Transverse colon (tissue), 4 donors: ENCODE measurements around the gene PTPN4. TPM values are rescaled to one million over a fixed set of nuclear protein-coding genes. Genes with fewer than 3 reads are reported as not detected.

ENCODE experiments used
- DNase-seq: peaks from one replicate; pipeline ENCODE4 v3.0.0-alpha.2; 2019
- H3K27ac ChIP-seq, 4 donors: fragments of 200-600 bp; sonication (generic); 2 replicates each; pipeline ENCODE4 v1.5.1; 2016 to 2018; ENCODE audit warnings: inconsistent platforms in 4 of 4
- H3K27me3 ChIP-seq: fragments of 200-600 bp; sonication (generic); 2 replicates; pipeline ENCODE4 v1.5.1; 2017; ENCODE audit warnings: inconsistent platforms
- H3K36me3 ChIP-seq, 4 donors: fragments of 200-600 bp; sonication (generic); 2 replicates each; pipeline ENCODE4 v1.5.1; 2017 to 2019; ENCODE audit warnings: inconsistent platforms in 4 of 4
- H3K4me1 ChIP-seq, 4 donors: fragments of 200-600 bp; sonication (generic); 2 replicates each; pipeline ENCODE4 v1.5.1; 2017 to 2020; ENCODE audit warnings: inconsistent platforms in 4 of 4
- H3K4me3 ChIP-seq, 4 donors: fragments of 200-600 bp; sonication (generic); 1 replicate in 1 of 4; 2 replicates in 3 of 4; pipeline versions ENCODE4 v1.5.1 to v1.6.1; 2017 to 2019; ENCODE audit warnings: inconsistent platforms in 4 of 4
- H3K9me3 ChIP-seq, 2 donors: fragments of 200-600 bp; sonication (generic); 2 replicates each; pipeline ENCODE4 v1.5.1; 2017 to 2019; ENCODE audit warnings: inconsistent platforms in 2 of 2
- CTCF ChIP-seq, 5 experiments: fragments of 200-600 bp in 3 of 5; fragments of 450-650 bp in 2 of 5; sonication (generic) in 3 of 5; IDR thresholded peaks; 1 replicate in 2 of 5; 2 replicates in 3 of 5; pipeline ENCODE4 v1.5.1; 2016 to 2017; ENCODE audit warnings: antibody characterized with exemption in 5 of 5, inconsistent platforms in 3 of 5, mild to moderate bottlenecking in 2 of 5, moderate library complexity in 1 of 5
- EP300 ChIP-seq: sonication (generic); formaldehyde crosslinking; IDR thresholded peaks from one replicate; pipeline ENCODE4 v1.6.1; 2017; ENCODE audit warnings: antibody characterized with exemption, low read depth
- POLR2A ChIP-seq: fragments of 450-650 bp; IDR thresholded peaks from one replicate; pipeline ENCODE4 v1.6.1; 2016; ENCODE audit warnings: antibody characterized with exemption, mild to moderate bottlenecking, moderate library complexity
- POLR2AphosphoS5 ChIP-seq, 3 donors: sonication (generic); formaldehyde crosslinking; IDR thresholded peaks; one replicate each; pipeline ENCODE4 v1.6.1; 2016; ENCODE audit warnings: antibody characterized with exemption in 3 of 3
- WGBS, 2 donors: methylation state at CpG; one replicate each; pipeline ENCODE4 v1.1.5; 2018; ENCODE audit warnings: low coverage in 1 of 2; 5-methylcytosine and 5-hydroxymethylcytosine counted together
- in situ Hi-C, 4 donors: fragments of 200-750 bp; cut with MboI; loops; one replicate each; pipeline versions ENCODE4 v1.15.0 to v1.15.1; 2017; ENCODE audit warnings: low sequenced_read_pairs in 3 of 4, low pct_ligation_motif_present in 1 of 4, low pct_unique_long_range_greater_than_20kb in 1 of 4
- intact Hi-C: fragments of 100-400 bp; cut with DNase I; formaldehyde crosslinking; loops from one replicate; pipeline ENCODE4 v1.15.1; 2023; ENCODE audit warnings: low total_unique reads
- total RNA-seq, 4 donors: library from RNA; depleted of rRNA; stranded (reverse); fragments of >200 nt; gene quantifications; one replicate each; pipeline ENCODE4 v1.1.0, GENCODE V29; 2016

The PTPN4 gene
- total RNA-seq, 4 donors from 2014 or later, result 18.7 to 46.6 (median 25.8) TPM

DNA sequence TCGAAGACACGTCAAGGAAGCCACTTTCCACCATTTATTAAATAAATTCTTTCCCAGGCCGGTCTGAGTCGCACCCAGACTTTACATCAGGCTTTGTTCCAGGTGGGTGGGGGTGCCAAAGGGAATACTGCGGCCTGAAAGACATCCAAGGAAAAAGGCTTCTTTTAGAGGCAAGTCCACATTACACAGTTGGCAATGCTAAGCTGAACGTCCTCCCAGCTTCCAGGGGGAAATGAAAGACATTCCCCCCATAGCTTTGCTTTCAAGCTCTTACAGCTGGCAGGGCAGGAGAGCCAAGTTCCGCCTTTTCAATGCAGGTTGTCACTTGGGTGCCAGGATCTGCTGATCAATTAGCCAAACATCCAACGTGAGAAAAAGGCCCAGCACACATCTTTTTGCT is 36.5 kb upstream of the PTPN4 start:
- intact Hi-C loops, result no loop called here
- TF ChIP-seq CTCF (IDR thresholded peaks at IDR 0.05), result no peak
- TF ChIP-seq POLR2A, result no peak
- TF ChIP-seq POLR2AphosphoS5 (IDR thresholded peaks at IDR 0.05), result no peak
- no peak for TF ChIP-seq EP300
- Histone ChIP-seq H3K27me3 (no peaks in the 10 kb centered on the region), H3K4me3 (no peak overlapping the region), H3K4me1 (no peaks in the 10 kb centered on the region), H3K9me3 (no peaks in the 10 kb centered on the region), H3K27ac (no peak overlapping the region), H3K36me3 (no peaks in the 10 kb centered on the region)
- DNase-seq, result no peak
- 60 to 77% methylated on average over 4 to 8 of the region's 8 CpGs for WGBS, 2 donors
- in situ Hi-C loops, result no loop called here

GRCh38 chr2:119723784-119724467 is 35.8 kb upstream of the PTPN4 start:
- TF ChIP-seq POLR2A (no peak), POLR2AphosphoS5 (IDR thresholded peaks at IDR 0.05) (no peak), EP300 (no peak), CTCF (IDR thresholded peaks at IDR 0.05) (no peak)
- intact Hi-C loops, result no loop called here

DNA sequence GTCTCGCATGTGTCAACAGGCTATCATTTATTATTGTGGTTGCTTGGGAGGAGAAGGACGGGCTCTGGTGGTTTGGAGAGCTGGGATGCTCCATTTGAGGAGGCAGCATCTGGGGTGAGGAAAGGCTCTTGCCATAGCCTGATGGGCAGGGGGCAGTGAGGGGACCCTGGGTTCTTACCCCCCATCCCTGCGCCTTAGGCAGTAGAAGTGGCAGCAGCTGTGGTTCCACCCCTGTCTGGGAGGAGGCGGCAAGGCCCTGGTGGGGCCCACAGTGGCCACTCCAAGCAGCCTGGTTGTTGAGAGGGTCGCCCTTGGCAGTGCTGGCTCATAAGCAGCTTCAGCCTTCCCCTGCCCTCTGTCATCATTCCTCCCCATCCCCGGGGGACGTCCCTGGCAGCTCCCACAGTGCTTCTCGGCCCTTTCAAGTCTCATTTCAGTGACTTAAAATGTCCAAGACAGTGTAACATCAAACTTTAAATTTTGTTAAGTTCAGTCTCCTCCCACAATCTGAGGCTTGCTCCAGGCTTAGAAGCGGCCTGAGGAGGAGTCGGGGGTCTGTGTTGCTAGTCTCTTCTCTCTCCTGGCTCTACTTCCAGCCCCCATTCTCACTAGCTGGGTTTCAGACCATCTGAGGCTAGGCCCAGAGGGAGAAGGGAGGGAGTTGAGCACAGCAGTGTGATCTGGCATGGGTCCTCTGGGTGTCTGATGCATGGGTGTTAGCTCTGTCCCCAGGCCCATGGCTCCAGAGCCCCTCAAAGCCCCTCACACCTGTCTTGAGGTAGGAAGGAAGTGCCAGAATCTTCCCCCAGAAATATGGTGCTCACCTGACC is 34.9 kb upstream of the PTPN4 start:
- no peak overlapping the region for H3K4me3 ChIP-seq
- no peak for TF ChIP-seq CTCF (IDR thresholded peaks at IDR 0.05)
- TF ChIP-seq POLR2AphosphoS5 (IDR thresholded peaks at IDR 0.05), result no peak
- no peak for TF ChIP-seq POLR2A
- TF ChIP-seq EP300, result no peak
- no peaks in the 10 kb centered on the region for H3K9me3 ChIP-seq
- no peaks in the 10 kb centered on the region for H3K27me3 ChIP-seq
- DNase-seq, result no peak
- intact Hi-C loops, result no loop called here
- no peak overlapping the region for H3K27ac ChIP-seq
- WGBS, 2 donors, result 76 to 100% methylated on average over 1 to 9 of the region's 10 CpGs
- no peaks in the 10 kb centered on the region for H3K36me3 ChIP-seq
- no peaks in the 10 kb centered on the region for H3K4me1 ChIP-seq
- in situ Hi-C loops, result loop anchor here in 2 of 4 donors (25.0 kb wide), 1 partner anchor 437 kb away; no protein-coding TSS in a partner anchor

More at GRCh38 chr2:119723784-119724467, 35.8 kb upstream of the PTPN4 start:
- H3K4me1 ChIP-seq, result no peaks in the 10 kb centered on the region
- no peaks in the 10 kb centered on the region for H3K9me3 ChIP-seq
- in situ Hi-C loops, result no loop called here
- H3K27ac ChIP-seq, result no peak overlapping the region
- no peak for DNase-seq
- H3K36me3 ChIP-seq, result no peaks in the 10 kb centered on the region
- no peak overlapping the region for H3K4me3 ChIP-seq
- WGBS, 2 donors, result 63 to 79% methylated on average over 4 to 10 of the region's 10 CpGs
- no peaks in the 10 kb centered on the region for H3K27me3 ChIP-seq

DNA sequence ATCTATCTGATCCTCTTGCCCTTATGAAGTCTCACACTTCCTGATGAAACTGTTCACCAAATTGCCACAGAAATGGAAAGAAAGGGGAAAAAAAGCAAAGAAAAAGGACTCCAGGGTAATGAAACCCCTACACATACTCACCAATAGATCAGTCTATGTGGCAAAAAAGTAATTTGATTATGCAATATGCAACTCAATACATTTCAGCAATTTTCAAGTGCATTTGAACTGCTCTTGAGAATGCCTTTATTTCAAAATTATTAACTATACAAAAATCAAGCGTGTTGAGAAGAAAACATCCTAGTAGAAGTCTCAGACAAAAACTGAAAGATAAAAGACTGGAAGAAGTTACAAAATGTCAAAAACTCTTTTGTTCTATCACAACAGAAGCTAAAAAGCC is 32.2 kb upstream of the PTPN4 start:
- in situ Hi-C loops (loop anchor here in 2 of 4 donors (25.0 kb wide), 1 partner anchor 435 kb away; no protein-coding TSS in a partner anchor), intact Hi-C loops (no loop called here)
- Histone ChIP-seq H3K27ac (no peak overlapping the region), H3K4me3 (no peak overlapping the region), H3K4me1 (no peaks in the 10 kb centered on the region), H3K9me3 (no peaks in the 10 kb centered on the region), H3K27me3 (no peaks in the 10 kb centered on the region), H3K36me3 (no peaks in the 10 kb centered on the region)
- WGBS, 2 donors, result 88 to 100% methylated on average over 1 of the region's 1 CpG
- no peak for DNase-seq
- TF ChIP-seq CTCF (IDR thresholded peaks at IDR 0.05), result no peak
- TF ChIP-seq POLR2A, result no peak
